ENCODE results near the gene KIF14. TPM values are rescaled to one million over a fixed set of nuclear protein-coding genes. Genes with fewer than 3 reads are reported as not detected.

The KIF14 gene
- polyA plus RNA-seq, 1 of the 3 experiments (the other 2 are of a cell fraction), result 1.2 TPM

DNA sequence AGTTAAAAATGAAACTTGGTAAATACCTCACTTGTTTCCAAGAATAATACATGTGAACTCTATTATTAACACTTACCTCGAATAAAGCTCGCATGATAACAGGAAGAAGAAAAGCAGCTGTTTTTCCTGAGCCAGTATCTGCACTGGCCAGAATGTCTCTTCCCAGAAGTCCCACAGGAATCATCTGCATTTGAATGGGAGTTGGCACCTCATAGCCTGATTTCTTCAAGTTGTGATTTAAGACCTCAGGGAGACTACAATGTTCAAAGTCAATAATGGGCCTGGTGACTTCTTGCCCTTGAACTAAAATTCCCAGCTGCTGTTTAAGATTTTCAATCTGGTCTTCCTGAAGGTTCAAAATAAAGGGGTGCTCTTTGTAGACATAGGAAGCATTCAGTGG lies 45.3 kb upstream of the KIF14 start:
- Histone ChIP-seq H3K27me3 (ENCODE audit: insufficient read depth) (no peaks in the 10 kb centered on the region), H3F3A (replicated peaks; ENCODE audit: insufficient read depth) (peaks cover 18% of the 10 kb centered on the region), H3K27ac (ENCODE audit: low read depth in 2 of 2, low read length in 1 of 2) (no peak overlapping the region), H3K9me2 (no peaks in the 10 kb centered on the region), H3K36me3 (replicated peaks in 1 of 2; ENCODE audit: control insufficient read depth in 1 of 2, insufficient read depth in 2 of 2, low read length in 1 of 2) (peaks cover 35 to 36% of the 10 kb centered on the region in 2 experiments), H3K4me3 (ENCODE audit: low read depth in 2 of 2, low read length in 1 of 2) (no peak overlapping the region), H3K9ac (no peak overlapping the region), H3K9me3 (no peaks in the 10 kb centered on the region), H2AFZ (ENCODE audit: low read depth) (no peak overlapping the region), H3K4me1 (ENCODE audit: control insufficient read depth in 1 of 2, insufficient read depth in 2 of 2, low read depth in 1 of 2, low read length in 1 of 2) (peaks cover 7 to 13% of the 10 kb centered on the region in 2 experiments; a peak in 3 of 4 replicates), H3K4me2 (no peak overlapping the region), H4K20me1 (ENCODE audit: insufficient read depth) (no peaks in the 10 kb centered on the region), H3K79me2 (ENCODE audit: insufficient read depth) (peaks cover 25% of the 10 kb centered on the region)
- ChIA-PET CTCF (interaction anchor here (1.6 kb wide), 1 partner anchor 43 kb away, joined by 5 read pairs; no protein-coding TSS in a partner anchor), POLR2A (no interaction called here)
- 76% methylated on average over 2 of the region's 2 CpGs for WGBS (ENCODE audit: low lambda C conversion rate)
- TF ChIP-seq, protein P1, sequence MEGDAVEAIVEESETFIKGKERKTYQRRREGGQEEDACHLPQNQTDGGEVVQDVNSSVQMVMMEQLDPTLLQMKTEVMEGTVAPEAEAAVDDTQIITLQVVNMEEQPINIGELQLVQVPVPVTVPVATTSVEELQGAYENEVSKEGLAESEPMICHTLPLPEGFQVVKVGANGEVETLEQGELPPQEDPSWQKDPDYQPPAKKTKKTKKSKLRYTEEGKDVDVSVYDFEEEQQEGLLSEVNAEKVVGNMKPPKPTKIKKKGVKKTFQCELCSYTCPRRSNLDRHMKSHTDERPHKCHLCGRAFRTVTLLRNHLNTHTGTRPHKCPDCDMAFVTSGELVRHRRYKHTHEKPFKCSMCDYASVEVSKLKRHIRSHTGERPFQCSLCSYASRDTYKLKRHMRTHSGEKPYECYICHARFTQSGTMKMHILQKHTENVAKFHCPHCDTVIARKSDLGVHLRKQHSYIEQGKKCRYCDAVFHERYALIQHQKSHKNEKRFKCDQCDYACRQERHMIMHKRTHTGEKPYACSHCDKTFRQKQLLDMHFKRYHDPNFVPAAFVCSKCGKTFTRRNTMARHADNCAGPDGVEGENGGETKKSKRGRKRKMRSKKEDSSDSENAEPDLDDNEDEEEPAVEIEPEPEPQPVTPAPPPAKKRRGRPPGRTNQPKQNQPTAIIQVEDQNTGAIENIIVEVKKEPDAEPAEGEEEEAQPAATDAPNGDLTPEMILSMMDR (IDR thresholded peaks at IDR 0.05), result no peak
- TF ChIP-seq, protein P2, sequence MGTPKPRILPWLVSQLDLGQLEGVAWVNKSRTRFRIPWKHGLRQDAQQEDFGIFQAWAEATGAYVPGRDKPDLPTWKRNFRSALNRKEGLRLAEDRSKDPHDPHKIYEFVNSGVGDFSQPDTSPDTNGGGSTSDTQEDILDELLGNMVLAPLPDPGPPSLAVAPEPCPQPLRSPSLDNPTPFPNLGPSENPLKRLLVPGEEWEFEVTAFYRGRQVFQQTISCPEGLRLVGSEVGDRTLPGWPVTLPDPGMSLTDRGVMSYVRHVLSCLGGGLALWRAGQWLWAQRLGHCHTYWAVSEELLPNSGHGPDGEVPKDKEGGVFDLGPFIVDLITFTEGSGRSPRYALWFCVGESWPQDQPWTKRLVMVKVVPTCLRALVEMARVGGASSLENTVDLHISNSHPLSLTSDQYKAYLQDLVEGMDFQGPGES (IDR thresholded peaks at IDR 0.05; ENCODE audit: low read depth, low read length), result no peak
- TF ChIP-seq, protein P3, sequence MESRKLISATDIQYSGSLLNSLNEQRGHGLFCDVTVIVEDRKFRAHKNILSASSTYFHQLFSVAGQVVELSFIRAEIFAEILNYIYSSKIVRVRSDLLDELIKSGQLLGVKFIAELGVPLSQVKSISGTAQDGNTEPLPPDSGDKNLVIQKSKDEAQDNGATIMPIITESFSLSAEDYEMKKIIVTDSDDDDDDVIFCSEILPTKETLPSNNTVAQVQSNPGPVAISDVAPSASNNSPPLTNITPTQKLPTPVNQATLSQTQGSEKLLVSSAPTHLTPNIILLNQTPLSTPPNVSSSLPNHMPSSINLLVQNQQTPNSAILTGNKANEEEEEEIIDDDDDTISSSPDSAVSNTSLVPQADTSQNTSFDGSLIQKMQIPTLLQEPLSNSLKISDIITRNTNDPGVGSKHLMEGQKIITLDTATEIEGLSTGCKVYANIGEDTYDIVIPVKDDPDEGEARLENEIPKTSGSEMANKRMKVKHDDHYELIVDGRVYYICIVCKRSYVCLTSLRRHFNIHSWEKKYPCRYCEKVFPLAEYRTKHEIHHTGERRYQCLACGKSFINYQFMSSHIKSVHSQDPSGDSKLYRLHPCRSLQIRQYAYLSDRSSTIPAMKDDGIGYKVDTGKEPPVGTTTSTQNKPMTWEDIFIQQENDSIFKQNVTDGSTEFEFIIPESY (IDR thresholded peaks at IDR 0.05; ENCODE audit: borderline replicate concordance, low read depth), result no peak
- no peak for TF ChIP-seq YY1 (IDR thresholded peaks at IDR 0.05; ENCODE audit: low read depth)
- DNase-seq, result no peak

DNA sequence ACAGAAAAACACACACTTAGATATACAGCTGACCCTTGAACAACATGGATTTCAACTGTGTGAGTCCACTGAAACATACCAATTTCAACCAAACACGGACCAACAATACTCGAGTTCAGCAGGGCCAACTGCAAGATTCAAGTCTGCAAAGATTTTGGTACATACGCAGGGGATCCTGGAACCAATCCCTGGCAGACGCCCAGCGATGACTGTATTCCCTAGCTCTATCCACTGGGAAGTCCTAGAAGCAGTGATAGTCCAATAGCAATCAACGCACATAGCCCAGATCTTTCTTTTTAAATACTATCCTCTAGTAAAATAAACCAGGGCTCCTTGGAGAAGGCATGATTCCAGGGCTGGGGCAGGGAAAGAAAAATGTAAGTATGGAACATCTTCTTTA lies 40.2 kb upstream of the KIF14 start:
- WGBS (ENCODE audit: low lambda C conversion rate), result 96% methylated on average over 6 of the region's 6 CpGs
- TF ChIP-seq CHD2 (IDR thresholded peaks at IDR 0.05; ENCODE audit: low read length, partially characterized antibody), result no peak
- TF ChIP-seq, protein P4, sequence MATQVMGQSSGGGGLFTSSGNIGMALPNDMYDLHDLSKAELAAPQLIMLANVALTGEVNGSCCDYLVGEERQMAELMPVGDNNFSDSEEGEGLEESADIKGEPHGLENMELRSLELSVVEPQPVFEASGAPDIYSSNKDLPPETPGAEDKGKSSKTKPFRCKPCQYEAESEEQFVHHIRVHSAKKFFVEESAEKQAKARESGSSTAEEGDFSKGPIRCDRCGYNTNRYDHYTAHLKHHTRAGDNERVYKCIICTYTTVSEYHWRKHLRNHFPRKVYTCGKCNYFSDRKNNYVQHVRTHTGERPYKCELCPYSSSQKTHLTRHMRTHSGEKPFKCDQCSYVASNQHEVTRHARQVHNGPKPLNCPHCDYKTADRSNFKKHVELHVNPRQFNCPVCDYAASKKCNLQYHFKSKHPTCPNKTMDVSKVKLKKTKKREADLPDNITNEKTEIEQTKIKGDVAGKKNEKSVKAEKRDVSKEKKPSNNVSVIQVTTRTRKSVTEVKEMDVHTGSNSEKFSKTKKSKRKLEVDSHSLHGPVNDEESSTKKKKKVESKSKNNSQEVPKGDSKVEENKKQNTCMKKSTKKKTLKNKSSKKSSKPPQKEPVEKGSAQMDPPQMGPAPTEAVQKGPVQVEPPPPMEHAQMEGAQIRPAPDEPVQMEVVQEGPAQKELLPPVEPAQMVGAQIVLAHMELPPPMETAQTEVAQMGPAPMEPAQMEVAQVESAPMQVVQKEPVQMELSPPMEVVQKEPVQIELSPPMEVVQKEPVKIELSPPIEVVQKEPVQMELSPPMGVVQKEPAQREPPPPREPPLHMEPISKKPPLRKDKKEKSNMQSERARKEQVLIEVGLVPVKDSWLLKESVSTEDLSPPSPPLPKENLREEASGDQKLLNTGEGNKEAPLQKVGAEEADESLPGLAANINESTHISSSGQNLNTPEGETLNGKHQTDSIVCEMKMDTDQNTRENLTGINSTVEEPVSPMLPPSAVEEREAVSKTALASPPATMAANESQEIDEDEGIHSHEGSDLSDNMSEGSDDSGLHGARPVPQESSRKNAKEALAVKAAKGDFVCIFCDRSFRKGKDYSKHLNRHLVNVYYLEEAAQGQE (IDR thresholded peaks at IDR 0.05; ENCODE audit: low read depth, low read length), result no peak
- no peak for TF ChIP-seq TAF1 (IDR thresholded peaks at IDR 0.05; ENCODE audit: borderline replicate concordance, low read depth, low read length)
- no peak for TF ChIP-seq TCF12 (IDR thresholded peaks at IDR 0.05)
- TF ChIP-seq, protein P2 (IDR thresholded peaks at IDR 0.05; ENCODE audit: low read depth, low read length), result no peak
- no peak for TF ChIP-seq MXI1 (IDR thresholded peaks at IDR 0.05; ENCODE audit: low read depth, low read length)
- Histone ChIP-seq H3K79me2 (ENCODE audit: insufficient read depth) (0 out of 2 replicates have a peak, but pooled peaks cover 3% of the 10 kb centered on the region), H3K27ac (ENCODE audit: low read depth in 2 of 2, low read length in 1 of 2) (no peak overlapping the region), H3K36me3 (replicated peaks in 1 of 2; ENCODE audit: control insufficient read depth in 1 of 2, insufficient read depth in 2 of 2, low read length in 1 of 2) (peaks cover 46 to 68% of the 10 kb centered on the region in 2 experiments), H3K27me3 (ENCODE audit: insufficient read depth) (no peaks in the 10 kb centered on the region), H3K9ac (no peak overlapping the region), H3K4me3 (ENCODE audit: low read depth in 2 of 2, low read length in 1 of 2) (no peak overlapping the region), H3K9me3 (no peaks in the 10 kb centered on the region), H4K20me1 (ENCODE audit: insufficient read depth) (no peaks in the 10 kb centered on the region), H3K4me2 (no peak overlapping the region), H2AFZ (ENCODE audit: low read depth) (no peak overlapping the region), H3K9me2 (no peaks in the 10 kb centered on the region), H3F3A (replicated peaks; ENCODE audit: insufficient read depth) (peaks cover 3% of the 10 kb centered on the region), H3K4me1 (ENCODE audit: control insufficient read depth in 1 of 2, insufficient read depth in 2 of 2, low read depth in 1 of 2, low read length in 1 of 2) (no peaks in the 10 kb centered on the region)
- POLR2A ChIA-PET, result interaction anchor here (0.9 kb wide), 1 partner anchor 8 kb away, joined by 3 read pairs; no protein-coding TSS in a partner anchor
- CTCF ChIA-PET, result no interaction called here
- no peak for DNase-seq

Data from SK-N-SH (cell line).